Peyer's patch (tissue), 4 donors: ENCODE data around the gene VAMP2.

Experiments used
- POLR2A ChIP-seq, 2 donors: fragments of 450-650 bp; IDR thresholded peaks; one replicate each; pipeline ENCODE4 v1.5.1; 2017; ENCODE audit warnings: antibody characterized with exemption in 2 of 2, mild to moderate bottlenecking in 2 of 2, moderate library complexity in 2 of 2
- TF ChIP-seq, protein P1 (sequence below), 6 experiments: fragments of 450-650 bp in 4 of 6; fragments of 200-600 bp in 2 of 6; sonication (generic) in 1 of 6; IDR thresholded peaks; one replicate each; pipeline ENCODE4 v1.5.1; 2017 to 2019; ENCODE audit warnings: antibody characterized with exemption in 6 of 6, mild to moderate bottlenecking in 3 of 6, moderate library complexity in 1 of 6

DNA sequence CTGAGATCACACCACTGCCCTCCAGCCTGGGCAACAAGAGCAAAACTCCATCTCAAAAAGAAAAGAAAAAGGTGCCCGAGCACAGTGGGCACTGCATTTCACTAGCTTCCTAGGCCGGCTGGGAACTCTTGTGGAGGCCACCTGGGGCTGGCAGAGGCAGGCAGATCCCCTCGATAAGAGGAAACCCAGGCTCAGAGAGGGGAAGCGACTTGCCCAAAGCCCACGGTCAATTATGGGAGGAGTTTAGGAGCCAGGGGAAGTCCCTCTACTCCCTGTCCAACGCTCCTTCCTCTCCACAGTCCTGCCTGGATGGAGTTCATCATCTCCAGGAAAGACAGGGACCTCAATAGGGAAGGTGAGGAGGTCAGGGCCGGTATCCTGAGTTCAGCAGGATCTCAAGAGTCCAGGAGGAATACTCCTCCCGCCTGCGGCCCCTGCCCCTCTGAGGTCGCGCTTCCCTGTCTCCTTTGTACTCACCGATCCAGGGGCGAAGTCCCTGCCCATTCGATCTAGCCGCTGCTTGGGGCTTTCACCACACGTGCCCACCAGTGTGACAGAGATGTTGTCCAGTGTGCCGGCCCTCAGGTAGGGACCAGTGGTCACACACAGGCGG is 45.3 kb downstream of the VAMP2 start:
- TF ChIP-seq, protein P1, sequence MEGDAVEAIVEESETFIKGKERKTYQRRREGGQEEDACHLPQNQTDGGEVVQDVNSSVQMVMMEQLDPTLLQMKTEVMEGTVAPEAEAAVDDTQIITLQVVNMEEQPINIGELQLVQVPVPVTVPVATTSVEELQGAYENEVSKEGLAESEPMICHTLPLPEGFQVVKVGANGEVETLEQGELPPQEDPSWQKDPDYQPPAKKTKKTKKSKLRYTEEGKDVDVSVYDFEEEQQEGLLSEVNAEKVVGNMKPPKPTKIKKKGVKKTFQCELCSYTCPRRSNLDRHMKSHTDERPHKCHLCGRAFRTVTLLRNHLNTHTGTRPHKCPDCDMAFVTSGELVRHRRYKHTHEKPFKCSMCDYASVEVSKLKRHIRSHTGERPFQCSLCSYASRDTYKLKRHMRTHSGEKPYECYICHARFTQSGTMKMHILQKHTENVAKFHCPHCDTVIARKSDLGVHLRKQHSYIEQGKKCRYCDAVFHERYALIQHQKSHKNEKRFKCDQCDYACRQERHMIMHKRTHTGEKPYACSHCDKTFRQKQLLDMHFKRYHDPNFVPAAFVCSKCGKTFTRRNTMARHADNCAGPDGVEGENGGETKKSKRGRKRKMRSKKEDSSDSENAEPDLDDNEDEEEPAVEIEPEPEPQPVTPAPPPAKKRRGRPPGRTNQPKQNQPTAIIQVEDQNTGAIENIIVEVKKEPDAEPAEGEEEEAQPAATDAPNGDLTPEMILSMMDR (IDR thresholded peaks at IDR 0.05): no peak
- no peak for TF ChIP-seq POLR2A (IDR thresholded peaks at IDR 0.05)
